WTC11 (cell line): Measurements from ENCODE around the gene FCN2. TPM values are rescaled to one million over a fixed set of nuclear protein-coding genes. Genes with fewer than 3 reads are reported as not detected.

Experiments
- ATAC-seq: fragments of 200-7000 bp; cut with Tn5 transposase; 2 replicates; pipeline ENCODE4 v1.10.0; 2021; ENCODE audit warnings: mild to moderate bottlenecking, moderate library complexity
- CTCF ChIA-PET: fragments of 300-600 bp; sonication (Branson Sonifier 250); formaldehyde crosslinking; loops from one replicate; lab custom pipeline; 2021; ENCODE audit warnings: antibody characterized with exemption; lab: Charles Lee
- POLR2A ChIA-PET: fragments of 350-600 bp; sonication (Branson Sonifier 250); formaldehyde crosslinking; loops from one replicate; lab custom pipeline; 2021; ENCODE audit warnings: antibody characterized with exemption; lab: Charles Lee
- DNase-seq: peaks from one replicate; pipeline ENCODE4 v3.0.0; 2021; ENCODE audit warnings: low spot score
- H3K27ac Mint-ChIP-seq: 2 replicates; pipeline ENCODE4 v1.8.0; 2021; ENCODE audit warnings: mixed read lengths
- H3K27me3 Mint-ChIP-seq: 2 replicates; pipeline ENCODE4 v1.8.0; 2021; ENCODE audit warnings: low read depth, mild to moderate bottlenecking, moderate library complexity, mixed read lengths
- H3K36me3 Mint-ChIP-seq: 2 replicates; pipeline ENCODE4 v1.8.0; 2021; ENCODE audit warnings: mixed read lengths
- H3K4me1 Mint-ChIP-seq: 2 replicates; pipeline ENCODE4 v1.8.0; 2022; ENCODE audit warnings: mixed read lengths
- H3K4me3 Mint-ChIP-seq: 2 replicates; pipeline ENCODE4 v1.8.0; 2021; ENCODE audit warnings: mild to moderate bottlenecking, moderate library complexity, mixed read lengths
- H3K9me3 Mint-ChIP-seq: 2 replicates; pipeline ENCODE4 v1.8.0; 2021; ENCODE audit warnings: mixed read lengths
- AFF4 ChIP-seq: sonication (generic); formaldehyde crosslinking; IDR thresholded peaks from 2 replicates; pipeline ENCODE4 v1.8.1; 2023; ENCODE audit warnings: mild to moderate bottlenecking, missing genetic modification reagents, borderline replicate concordance
- ARID4B ChIP-seq: sonication (generic); formaldehyde crosslinking; IDR thresholded peaks from 2 replicates; pipeline ENCODE4 v1.8.0; 2023; ENCODE audit warnings: missing genetic modification reagents, mild to moderate bottlenecking, borderline replicate concordance
- ELF4 ChIP-seq: sonication (generic); formaldehyde crosslinking; IDR thresholded peaks from 2 replicates; pipeline ENCODE4 v1.8.1; 2022; ENCODE audit warnings: low read depth, mild to moderate bottlenecking, moderate library complexity, missing genetic modification reagents
- ETV6 ChIP-seq: sonication (generic); formaldehyde crosslinking; IDR thresholded peaks from 2 replicates; pipeline ENCODE4 v1.8.1; 2022; ENCODE audit warnings: mild to moderate bottlenecking, missing genetic modification reagents
- FOXJ3 ChIP-seq: sonication (generic); formaldehyde crosslinking; IDR thresholded peaks from 2 replicates; pipeline ENCODE4 v1.9.0; 2021; ENCODE audit warnings: missing genetic modification reagents, mild to moderate bottlenecking, borderline replicate concordance
- FOXP1 ChIP-seq: sonication (generic); formaldehyde crosslinking; IDR thresholded peaks from 2 replicates; pipeline ENCODE4 v1.8.0; 2022; ENCODE audit warnings: missing genetic modification reagents, mild to moderate bottlenecking, moderate library complexity, borderline replicate concordance
- GABPB1 ChIP-seq: sonication (generic); formaldehyde crosslinking; IDR thresholded peaks from 2 replicates; pipeline ENCODE4 v1.8.1; 2023; ENCODE audit warnings: mild to moderate bottlenecking, missing genetic modification reagents
- HMGXB4 ChIP-seq: sonication (generic); formaldehyde crosslinking; IDR thresholded peaks from 2 replicates; pipeline ENCODE4 v1.8.1; 2023; ENCODE audit warnings: mild to moderate bottlenecking, moderate library complexity, missing genetic modification reagents
- KAT7 ChIP-seq: sonication (generic); formaldehyde crosslinking; IDR thresholded peaks from 2 replicates; pipeline ENCODE4 v1.8.1; 2023; ENCODE audit warnings: missing genetic modification reagents, mild to moderate bottlenecking, borderline replicate concordance
- MYBL2 ChIP-seq: sonication (generic); formaldehyde crosslinking; IDR thresholded peaks from 2 replicates; pipeline ENCODE4 v1.8.1; 2023; ENCODE audit warnings: mild to moderate bottlenecking, moderate library complexity, missing genetic modification reagents
- NR2C2 ChIP-seq: sonication (generic); formaldehyde crosslinking; IDR thresholded peaks from 2 replicates; pipeline ENCODE4 v1.8.0; 2022; ENCODE audit warnings: mild to moderate bottlenecking, missing genetic modification reagents
- RELA ChIP-seq: sonication (generic); formaldehyde crosslinking; IDR thresholded peaks from 2 replicates; pipeline ENCODE4 v1.8.1; 2022; ENCODE audit warnings: missing genetic modification reagents, mild to moderate bottlenecking, borderline replicate concordance
- ZNF138 ChIP-seq: sonication (generic); formaldehyde crosslinking; conservative IDR thresholded peaks from 2 replicates; pipeline ENCODE4 v1.8.1; 2022; ENCODE audit warnings: mild to moderate bottlenecking, moderate library complexity, missing genetic modification reagents
- ZNF317 ChIP-seq: sonication (generic); formaldehyde crosslinking; IDR thresholded peaks from 2 replicates; pipeline ENCODE4 v1.8.1; 2023; ENCODE audit warnings: low read depth, mild to moderate bottlenecking, moderate library complexity, missing genetic modification reagents, borderline replicate concordance
- ZSCAN18 ChIP-seq: fragments of 250-450 bp; sonication (Bioruptor Pico); IDR thresholded peaks from 2 replicates; pipeline ENCODE4 v2.1.2; 2022; ENCODE audit warnings: mild to moderate bottlenecking, moderate library complexity
- total RNA-seq: library from RNA; stranded (reverse); gene quantifications from 3 replicates; pipeline ENCODE4 v1.2.3, GENCODE V29; 2021

Gene FCN2
- total RNA-seq, 1 experiment from 2014 or later, result not detected

- POLR2A ChIA-PET, result no interaction called here
- CTCF ChIA-PET, result interaction anchor here (1.1 kb wide), 1 partner anchor 73 kb away, joined by 3 read pairs; no protein-coding TSS in a partner anchor
- H3K4me1 Mint-ChIP-seq, result no peaks in the 10 kb centered on the region
These were observed 29.2 kb downstream of the FCN2 start for GRCh38 chr9:134909511-134910481.

More at GRCh38 chr9:134909511-134910481, 29.2 kb downstream of the FCN2 start:
- Mint-ChIP-seq H3K36me3 (no peaks in the 10 kb centered on the region), H3K9me3 (no peaks in the 10 kb centered on the region), H3K4me3 (no peak overlapping the region), H3K27ac (no peak overlapping the region), H3K27me3 (no peaks in the 10 kb centered on the region)
- DNase-seq, result no peak
- TF ChIP-seq GABPB1 (CRISPR knock-in tag) (no peak), NR2C2 (no peak), HMGXB4 (CRISPR knock-in tag) (no peak), ZNF317 (CRISPR knock-in tag) (no peak), MYBL2 (CRISPR knock-in tag) (no peak), ETV6 (CRISPR knock-in tag) (no peak), FOXP1 (CRISPR knock-in tag) (no peak), KAT7 (CRISPR knock-in tag) (no peak), ELF4 (no peak), ZSCAN18 (CRISPR knock-in tag) (no peak), ZNF138 (CRISPR knock-in tag) (no peak), RELA (CRISPR knock-in tag) (no peak), FOXJ3 (no peak), AFF4 (no peak), ARID4B (no peak)
- TF ChIP-seq, all 79 proteins: peak for 0
- no peak for ATAC-seq
